Mucosa of gallbladder (tissue), 1 donor: ENCODE data around the gene SULT2B1. TPM values are rescaled to one million over a fixed set of nuclear protein-coding genes. Genes with fewer than 3 reads are reported as not detected.
A peak's percentile ranks its signal among the peaks of the same experiment; 100 is the strongest.
"Not testable (repeated sequence)": the region's sequence is repeated elsewhere in the genome, so short reads cannot be mapped to it uniquely, and the experiment has no call there.

Source experiments
- DNase-seq: peaks from one replicate; pipeline ENCODE4 v3.0.0-alpha.2; 2020; ENCODE audit warnings: low spot score
- total RNA-seq: library from RNA; stranded (reverse); gene quantifications from one replicate; pipeline ENCODE4 v1.2.1, GENCODE V29; 2021
- donor health status: DM: no; HTN: no; CAD: no.

SULT2B1 gene
- total RNA-seq, 1 donor from 2014 or later: 13.1 TPM

DNA sequence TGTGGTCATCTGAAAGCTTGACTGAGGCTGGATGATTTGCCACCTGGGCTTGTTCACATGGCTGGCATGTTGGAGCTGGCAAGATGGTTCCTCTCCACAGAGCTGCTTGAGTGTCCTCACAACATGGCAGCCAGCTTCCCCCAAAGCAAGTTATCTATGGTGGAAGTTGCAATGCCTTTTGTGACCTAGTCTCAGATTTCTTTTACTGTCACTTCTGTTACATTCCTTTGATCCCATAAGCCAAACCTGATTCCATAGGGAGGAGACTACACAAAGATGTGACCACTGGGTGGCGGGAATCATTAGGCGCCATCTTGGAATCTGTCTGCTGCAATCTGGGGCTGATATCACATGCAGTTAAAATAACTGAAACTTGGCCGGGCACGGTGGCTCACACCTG is 22.8 kb upstream of the SULT2B1 start:
- DNase-seq: no peak

DNA sequence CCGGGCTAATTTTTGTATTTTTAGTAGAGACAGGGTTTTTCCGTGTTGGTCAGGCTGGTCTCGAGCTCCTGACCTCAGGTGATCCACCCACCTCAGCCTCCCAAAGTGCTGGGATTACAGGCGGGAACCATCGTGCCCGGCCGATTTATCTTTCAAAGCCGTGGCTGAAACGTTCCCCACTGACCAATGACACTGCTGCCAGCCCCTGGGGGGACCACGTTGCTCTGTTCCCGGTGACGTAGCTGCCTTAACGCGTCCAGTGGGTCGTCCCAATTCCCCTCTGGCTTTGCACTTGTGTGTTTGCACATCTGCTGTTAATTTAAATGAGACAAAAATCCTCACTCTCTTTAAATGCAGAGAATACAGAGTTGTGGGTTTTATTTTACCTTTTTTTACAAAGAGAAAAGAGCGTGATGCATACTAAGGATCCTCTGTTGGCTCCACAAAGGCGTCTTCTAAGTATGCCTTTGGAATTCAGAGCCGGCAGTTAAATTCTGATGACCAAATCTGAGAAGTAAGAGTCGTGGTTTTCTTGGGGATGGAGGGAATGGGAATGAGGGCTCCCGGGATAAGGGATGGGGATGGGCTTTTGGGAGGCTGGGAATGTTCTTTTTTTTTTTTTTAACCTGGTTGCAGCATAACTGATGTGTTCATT is 21.8 kb upstream of the SULT2B1 start:
- no peak for DNase-seq

DNA sequence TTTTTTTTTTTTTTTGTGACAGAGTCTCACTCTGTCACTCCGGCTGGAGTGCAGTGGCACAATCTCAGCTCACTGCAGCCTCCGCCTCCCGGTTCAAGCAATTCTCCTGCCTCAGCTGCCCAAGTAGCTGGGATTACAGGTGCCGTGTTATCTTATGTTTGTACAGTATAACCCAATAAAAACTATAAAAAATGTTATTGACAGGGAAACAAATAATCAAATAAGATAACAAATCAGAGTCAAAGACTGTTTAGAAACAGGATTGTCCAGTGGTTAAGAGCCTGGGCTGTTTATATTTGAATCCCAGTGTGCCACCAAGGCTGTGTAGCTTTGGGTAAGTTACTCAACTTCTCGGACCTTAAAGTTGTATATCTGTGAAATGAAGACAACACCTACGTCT is 21.2 kb upstream of the SULT2B1 start:
- DNase-seq: no peak

DNA sequence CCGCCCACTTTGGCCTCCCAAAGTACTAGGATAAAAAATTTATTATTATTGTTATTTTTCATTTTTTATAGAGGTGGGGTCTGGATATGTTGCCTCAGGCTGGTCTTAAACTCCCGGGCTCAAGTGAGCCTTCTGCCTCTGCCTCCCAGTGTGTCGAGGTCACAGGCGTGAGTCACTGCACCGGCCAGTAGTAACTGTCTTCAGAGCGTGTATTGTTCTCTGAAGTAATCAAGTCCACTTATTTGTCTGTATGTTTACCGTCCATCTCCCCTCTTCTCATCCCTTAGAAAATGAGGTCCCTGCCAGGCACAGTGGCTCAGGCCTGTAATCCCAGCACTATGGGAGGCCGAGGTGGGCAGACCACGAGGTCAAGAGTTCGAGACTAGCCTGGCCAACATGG is 18.2 kb upstream of the SULT2B1 start:
- no peak for DNase-seq

DNA sequence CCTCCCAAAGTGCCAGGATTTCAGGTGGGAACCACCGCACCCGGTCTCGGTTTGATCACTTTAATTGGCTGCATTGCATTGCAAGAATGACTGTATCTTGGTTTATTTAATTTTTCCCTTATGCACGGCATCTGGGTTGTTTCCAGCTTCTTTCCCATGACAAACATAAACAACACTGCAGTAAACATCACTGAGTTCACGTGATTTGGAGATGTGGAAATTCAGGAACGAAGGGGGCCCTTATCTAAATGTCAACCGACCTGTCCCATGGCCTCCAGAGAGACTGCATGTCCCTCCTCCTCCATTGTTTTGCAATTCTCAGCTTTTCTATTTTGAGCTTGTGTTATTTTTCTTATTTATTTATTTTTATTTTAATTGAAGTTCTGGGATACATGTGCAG is 14.4 kb upstream of the SULT2B1 start:
- DNase-seq: no peak

DNA sequence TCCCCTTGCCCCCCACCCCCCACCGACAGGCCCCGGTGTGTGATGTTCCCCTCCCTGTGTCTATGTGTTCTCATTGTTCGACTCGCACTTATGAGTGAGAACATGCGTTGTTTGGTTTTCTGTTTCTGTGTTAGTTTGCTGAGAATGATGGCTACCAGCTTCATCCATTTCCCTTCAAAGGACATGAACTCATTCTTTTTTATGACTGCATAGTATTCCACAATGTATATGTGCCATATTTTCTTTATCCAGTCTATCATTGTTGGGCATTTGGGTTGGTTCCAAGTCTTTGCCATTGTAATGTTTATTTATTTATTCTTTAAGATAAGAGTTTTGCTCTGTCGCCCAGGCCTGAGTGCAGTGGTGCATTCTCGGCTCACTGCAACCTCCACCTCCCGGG is 13.9 kb upstream of the SULT2B1 start:
- not testable (repeated sequence) for DNase-seq

DNA sequence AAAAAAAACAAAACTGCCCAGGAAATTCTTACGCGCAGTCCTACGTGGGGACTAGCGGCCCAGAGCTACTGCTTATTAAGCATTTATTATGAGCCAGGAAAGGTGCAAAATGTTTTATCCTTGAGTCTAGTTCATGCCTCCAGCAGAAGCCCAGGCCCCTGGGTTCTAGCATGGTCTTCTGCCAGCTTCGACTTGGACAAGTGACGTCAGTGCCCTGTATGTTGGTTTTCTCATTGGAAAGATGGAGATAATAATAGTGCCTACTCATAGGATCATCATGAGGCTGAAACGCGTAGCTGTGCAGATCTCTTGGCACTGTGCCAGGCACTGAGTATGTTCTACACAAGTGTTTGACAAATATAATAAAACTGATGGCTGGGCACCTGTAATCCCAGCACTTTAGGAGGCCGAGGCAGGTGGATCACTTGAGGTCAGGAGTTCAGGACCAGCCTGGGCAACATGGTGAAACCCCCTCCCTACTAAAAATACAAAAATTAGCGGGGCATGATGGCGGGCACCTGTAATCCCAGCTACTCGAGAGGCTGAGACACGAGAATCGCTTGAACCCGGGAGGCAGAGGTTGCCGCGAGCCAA is 12.4 kb upstream of the SULT2B1 start:
- DNase-seq: no peak

DNA sequence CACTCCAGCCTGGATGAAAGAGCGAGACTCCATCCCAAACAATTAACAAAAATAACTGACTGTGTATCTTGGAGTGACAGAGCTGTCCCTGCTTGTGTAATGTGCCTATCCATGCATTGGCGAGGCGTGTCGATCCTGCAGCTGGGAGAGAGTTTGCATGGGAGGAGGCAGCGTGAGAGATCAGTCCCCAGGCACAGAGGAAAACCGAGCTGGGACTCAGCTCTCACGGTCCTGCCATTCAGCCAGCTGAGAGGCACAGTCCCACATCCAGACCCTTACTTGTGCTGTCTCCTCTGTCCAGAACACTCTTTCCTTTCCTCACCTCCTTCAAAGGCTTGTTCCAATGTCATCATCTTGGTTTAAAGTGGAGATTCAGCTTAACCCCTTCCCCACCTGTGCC is 11.9 kb upstream of the SULT2B1 start:
- no peak for DNase-seq

DNA sequence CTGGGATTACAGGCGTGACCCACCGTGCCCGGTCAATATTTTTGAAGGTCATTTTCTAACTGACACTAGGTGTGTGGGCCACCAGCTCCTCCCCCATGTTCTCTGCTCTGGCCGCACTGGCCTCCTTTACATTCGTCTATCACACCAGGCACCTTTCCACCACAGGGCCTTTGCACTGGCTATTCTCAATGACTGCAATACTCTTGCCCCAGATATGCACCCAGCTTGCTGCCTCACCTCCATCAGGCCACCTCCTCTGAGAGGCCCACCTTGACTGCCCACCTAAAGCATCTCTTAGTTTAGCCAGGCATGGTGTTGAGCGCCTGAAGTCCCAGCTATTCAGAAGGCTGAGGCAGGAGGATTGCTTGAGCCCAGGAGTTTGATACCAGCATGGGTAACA is 10.2 kb upstream of the SULT2B1 start:
- DNase-seq: no peak

DNA sequence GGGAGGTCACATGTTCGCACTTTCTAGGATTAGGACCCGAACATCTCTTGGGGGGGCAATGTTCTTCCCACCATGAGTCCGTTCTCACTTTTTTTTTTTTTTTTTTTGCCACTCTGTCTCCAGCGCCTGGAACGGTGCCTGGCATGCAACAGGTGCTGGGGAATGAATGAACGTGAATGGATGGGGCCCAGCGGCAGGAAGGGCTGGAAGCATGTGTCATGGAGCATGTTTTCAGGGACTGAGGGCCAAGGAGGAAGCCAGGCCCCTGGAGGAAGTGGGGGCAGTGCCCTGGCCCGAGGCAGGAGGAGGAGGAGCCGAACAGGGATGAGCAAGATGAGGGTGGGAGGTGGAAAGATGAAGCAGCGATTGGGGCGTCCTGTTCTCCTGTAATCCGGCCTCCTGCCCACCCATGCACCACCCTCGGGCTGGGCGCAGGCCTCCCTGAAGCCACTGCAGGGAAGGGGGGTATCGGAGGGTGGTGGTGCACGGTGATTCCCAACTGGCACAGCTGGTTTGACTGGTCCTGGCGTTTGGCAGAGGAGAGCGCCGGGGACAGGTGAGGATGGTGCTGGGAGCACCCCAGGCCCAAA is 8.8 kb upstream of the SULT2B1 start:
- DNase-seq: peak; percentile 58

DNA sequence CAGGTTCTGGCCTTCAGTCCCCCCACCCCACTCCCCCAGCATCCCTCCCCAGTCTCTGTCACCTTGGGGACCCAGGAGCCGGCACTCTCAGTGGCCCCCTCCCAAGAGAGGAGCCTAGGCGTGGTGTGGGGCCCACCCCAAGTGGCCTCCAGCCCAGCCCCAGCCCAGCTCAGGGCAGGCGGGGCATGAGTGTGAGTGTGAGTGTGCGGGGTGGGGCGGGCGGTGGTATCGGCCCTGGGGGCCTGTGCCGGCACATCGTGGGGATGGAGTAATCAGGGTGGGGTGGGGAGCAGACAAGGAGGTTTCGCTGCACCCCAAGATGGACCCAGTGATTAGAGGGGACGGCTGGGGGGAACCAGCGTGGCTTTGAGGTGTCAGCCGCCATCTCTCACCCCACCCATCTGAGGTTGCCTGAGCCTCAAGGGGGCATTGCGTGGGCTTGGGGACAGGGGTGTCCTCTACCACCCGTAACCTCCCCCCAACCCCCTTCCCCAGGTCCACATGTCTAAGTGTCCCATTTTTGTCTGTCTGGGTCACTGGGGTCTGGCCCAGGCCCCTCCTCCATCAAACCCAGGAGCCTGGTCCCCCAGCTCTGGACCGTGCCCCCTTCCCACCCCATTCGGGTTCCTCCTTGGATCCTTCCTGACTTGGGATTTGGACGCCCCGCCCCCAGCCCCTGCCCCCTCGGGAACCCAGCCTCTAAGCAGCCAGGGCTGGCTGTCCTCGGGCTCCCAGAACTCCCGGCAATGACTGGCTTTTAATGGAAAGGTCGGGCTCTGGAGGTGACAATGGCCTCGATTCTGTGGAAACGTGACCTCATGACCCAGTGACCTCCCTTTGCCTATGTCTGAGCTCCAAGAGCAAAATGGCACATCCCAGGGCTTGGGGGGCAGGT is 6.9 kb upstream of the SULT2B1 start:
- DNase-seq: no peak

DNA sequence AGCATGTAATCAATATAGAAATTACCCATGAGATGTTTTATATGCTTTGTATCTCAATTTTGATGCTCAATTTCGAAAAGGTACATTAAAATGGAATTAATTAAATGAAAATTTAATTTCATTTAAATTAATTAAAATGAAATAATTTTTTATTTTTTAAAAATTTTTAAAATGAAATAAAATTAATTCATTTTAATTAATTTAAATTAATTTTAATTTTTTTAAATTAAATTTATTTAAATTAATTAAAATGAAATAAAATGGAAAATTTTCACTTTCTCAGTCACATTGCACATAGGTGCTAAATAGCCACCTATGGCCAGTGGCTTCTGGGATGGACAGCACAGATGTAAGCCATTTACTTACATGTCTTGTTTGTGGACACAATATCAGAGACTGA is 4.2 kb upstream of the SULT2B1 start:
- DNase-seq: no peak

DNA sequence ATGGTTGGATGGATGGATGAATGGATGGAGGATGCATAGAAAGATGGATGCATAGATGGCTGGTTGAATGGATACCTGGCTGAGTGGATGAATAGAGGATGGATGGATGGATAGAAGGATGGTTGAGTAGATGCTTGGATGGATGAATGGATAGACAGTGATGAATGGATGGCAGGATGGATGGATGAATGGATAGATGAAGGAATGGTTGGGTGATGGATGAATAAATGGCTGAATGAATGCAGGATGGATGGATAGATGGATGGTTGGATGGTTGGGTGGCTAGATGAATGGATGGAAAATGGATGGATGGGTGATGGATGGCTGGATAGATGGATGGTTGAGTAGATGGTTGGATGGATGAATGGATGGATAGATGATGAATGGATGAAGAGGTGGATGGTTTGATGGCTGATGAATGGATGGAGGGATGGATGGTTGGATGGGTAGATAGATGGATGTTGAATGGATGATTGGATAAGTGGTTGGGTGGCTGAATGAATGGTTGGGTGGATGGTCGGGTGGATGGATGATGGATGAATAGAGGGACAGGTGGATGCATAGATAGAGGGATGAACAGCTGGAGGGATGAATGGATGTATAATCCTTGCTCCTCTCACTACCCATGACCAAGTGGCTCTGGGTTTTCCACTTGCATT is 3.6 kb upstream of the SULT2B1 start:
- no peak for DNase-seq

DNA sequence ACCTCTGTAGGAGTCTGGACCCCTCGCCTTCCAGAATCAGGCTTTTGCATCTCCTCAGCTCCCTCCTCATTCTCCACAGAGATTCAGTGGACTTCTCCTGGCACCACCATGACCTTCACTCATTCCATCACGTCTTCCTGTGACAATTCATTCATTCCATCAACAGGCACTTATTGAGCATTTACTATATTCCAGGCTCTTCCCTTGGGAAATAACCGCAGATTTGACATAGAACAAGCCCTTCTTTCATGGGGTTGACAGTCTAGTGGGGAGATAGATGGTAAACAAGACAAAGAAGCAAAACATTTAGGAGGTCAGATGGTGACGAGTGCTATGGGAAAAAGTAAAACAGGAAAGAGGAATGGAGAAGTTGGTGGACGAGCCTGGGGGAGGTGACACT is 2.6 kb upstream of the SULT2B1 start:
- no peak for DNase-seq

DNA sequence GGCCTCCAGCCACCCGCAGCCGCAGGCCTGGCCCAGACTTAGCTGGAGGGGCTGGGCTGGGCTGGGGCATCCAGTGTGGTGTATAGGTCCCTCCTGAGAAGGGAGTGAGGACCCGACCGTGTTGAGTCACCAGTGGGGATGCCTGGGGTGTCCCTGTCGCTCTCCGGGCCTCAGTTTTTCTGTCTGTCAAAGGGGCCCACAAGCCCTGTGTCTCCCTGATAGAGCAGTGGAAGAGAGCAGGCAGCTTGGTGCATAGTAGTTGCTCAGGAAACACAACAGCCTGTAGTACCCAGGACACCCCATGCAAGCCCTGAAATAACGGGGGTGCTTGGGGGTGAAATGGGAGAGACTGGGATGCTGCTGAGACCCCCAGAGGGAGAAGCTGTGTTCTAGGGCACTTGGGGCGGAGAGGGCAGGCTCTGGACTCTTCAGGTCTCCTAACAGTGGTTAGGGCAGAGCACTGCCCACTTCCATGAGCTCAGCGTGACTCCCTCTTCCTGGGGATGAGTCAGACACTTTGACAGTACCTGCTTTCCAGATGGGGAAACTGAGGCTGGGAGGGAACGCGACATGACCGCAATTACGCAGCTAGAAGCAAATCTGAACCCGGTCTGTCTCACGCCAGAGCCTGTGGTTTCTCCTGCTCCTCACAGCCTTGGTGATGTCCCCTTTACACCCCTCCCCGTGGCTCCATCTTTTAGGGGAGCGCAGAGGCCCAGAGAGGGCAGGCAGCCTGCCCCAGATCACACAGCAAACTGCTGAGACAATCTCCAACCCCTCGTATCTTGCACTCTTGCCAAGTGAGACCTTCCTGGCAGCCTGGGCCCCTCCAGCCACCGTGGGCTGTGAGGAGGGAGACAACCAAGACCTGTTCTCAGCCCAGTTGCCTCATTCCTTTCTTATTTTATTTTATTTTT is 692 bp downstream of the SULT2B1 start:
- no peak for DNase-seq

DNA sequence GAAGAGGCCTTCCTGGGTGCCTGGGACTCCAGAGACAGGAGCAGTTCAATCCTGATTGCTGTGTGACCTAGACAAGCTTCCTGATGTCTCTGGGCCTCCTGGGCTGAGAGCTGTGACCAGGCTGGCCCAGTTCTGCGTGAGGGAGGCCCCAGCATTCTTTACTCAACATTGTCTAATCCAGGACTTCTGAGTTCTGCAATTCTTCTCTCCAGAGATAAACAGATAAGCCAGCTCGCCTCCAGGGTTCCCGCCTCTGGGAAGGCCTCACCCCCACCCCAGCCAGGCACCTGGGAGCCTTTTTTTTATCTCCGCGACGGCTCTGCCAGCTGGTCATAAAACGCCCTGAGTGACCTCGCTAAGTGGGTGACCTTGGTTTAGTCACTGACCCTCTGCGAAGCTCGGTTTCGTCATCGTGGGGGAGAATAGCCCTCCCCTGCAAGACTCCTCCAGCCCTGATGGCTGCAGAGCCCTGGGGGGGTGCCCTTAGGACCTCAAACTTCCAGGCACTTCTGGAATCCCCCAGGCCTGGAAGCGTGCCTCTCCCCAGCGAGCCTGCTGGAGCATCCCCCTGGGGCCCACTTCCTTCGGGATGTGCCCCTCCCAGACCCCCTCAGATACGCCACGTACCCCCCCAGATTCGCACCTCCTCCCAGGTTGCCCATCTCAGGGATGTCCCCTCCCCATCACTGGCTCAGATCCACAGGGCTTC is 1.9 kb downstream of the SULT2B1 start:
- DNase-seq: peak; percentile 78

DNA sequence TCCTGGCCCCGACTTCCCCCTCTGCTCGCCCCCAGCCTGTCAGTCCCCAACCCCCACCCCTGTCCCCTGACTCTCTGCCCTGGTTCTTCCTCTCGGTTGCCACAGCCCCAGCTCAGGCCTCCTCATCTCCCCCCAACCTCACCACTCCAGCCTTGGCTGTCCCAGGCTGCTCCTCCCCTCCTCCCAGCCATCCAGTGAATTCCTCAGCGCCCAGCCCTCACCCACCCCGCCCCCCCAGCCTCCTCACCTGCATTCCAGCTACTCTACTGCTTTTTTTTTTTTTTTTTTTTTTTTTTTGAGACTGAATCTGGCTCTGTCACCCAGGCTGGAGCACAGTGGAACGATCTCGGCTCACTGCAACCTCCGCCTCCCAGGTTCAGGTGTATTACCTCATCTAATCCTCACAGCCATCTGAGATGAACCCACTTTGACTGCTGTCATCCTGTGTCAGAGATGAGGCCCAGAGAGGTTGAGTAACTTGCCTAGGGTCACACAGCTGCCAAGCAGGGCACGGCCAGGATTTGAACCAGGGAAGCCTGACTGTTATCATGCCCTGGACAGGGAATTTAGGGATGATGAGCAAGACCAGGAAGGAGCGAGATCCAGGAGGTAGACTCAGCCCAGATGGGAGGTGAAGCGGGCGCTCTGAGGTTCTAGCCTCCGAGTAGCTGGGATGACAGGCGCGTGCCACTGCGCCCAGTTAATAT is 2.6 kb downstream of the SULT2B1 start:
- peak; percentile 33 for DNase-seq

DNA sequence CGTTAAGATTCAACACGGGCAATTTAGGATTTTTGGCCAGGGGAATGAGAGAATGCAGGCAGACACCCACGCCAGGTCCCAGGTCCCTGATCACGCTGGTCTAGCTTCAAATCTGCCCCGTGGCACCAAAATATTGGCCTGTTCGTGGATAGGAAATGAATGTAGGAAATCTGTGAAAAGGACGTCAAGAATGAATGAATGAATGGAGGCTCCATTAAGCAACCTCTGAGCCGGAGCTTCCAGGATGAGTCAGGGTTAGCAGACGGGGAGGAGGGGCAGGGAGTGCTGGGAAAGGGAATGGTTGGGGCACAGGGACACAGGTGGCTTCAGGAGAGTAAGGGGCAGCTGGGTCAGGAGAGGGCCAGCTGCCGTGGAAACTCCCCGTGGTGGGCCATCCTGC is 4.2 kb downstream of the SULT2B1 start:
- no peak for DNase-seq

DNA sequence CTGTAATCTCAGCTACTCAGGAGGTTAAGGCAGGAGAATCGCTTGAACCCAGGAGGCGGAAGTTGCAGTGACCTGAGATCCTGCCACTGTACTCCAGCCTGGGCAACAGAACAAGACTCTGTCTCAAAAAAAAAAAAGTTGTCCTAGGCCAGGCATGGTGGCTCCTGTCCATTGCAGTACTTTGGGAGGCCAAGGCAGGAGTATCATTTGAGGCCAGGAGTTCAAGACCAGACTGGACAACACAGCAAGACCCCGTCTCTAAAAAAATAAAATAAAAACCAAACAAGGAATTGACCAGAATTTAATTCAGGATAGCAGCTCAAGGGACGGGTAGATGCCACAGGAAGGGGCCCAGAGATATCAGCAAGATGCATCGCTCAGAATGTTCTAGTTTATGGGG is 4.9 kb downstream of the SULT2B1 start:
- no peak for DNase-seq
